Measurements from ENCODE around the gene PRDM16.

PRDM16 gene

DNA sequence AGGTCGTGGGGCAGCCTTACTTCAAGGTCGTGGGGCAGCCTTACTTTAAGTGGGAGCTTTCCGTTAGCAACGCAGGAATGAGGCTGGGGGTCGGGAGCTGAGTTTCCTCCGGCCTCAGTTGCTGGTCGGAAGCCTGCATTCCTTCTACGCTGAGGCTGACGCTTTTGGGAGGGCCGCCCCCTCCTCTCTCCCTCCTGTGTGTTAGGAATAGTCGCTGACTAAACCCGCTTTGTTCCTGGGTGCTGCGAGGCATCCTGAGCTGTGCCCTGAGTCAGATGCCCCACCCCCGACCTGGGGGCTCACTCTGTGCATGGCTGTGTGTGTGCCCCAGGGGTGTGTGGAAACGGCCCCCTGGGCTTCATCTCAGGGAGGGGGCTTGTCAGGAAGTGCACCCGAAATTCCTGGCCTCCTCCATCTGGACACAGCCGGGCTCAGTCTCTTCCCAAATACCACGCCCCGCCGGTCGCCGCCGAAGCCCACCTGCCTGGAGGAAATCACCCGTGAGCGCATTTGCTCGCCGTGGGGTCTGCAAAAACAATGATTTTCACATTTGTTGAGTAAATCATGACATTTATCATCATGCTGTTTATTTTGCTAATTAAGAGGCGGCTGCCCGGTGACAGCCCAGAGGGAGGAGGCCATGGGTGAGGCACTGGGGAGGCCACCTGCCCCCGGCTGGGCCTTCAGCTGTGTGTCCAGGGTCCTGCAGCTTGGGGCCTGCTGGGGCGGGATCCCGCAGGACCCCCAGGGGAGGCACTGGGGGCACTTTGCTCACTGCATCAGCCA lies 121.4 kb downstream of the PRDM16 start:
- no peak for DNase-seq

- no peak for DNase-seq
These were observed 123.4 kb downstream of the PRDM16 start for GRCh38 chr1:3192361-3192760.

DNA sequence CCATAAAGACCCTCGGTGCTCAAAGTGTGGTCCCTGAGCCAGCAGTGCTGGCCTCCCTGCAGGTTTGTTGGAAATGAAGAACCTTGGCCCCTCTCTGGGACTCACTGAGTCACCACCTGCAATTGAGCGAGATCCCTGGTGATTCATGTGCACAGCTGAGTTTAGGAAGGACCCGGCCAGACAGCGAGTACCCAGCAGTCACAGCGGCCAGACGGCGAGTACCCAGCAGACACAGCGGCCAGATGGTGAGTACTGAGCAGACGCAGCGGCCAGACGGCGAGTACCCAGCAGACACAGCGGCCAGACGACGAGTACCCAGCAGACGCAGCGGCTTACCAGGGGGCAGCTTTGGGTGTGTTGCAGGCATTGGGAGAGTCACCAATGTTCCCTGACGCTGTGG lies 123.8 kb downstream of the PRDM16 start:
- no peak for DNase-seq

- no peak for DNase-seq
These were observed 124.8 kb downstream of the PRDM16 start for GRCh38 chr1:3193811-3194210.

GRCh38 chr1:3194760-3195479 lies 125.9 kb downstream of the PRDM16 start:
- no peak for DNase-seq

DNA sequence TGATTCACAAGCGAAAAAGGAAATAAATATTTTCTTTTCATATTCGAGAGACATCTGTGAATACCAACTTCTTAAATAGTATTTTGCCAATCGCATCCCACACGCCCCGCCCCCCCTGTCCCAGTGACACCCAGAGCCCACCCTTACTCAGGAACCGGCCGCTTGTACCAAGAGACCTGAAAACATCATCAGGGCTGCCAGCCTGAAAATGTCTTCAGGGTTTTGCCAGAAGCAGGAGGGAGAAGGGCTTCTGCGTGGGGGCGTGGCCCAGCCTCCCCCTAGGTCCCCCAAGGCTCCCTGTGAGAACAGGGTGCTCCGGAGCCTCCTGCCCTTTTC lies 126.4 kb downstream of the PRDM16 start:
- DNase-seq = no peak

- no peak for DNase-seq
These were observed 127.0 kb downstream of the PRDM16 start for GRCh38 chr1:3195966-3196515.

- DNase-seq = no peak
These were observed 127.7 kb downstream of the PRDM16 start for GRCh38 chr1:3196577-3197245.

DNA sequence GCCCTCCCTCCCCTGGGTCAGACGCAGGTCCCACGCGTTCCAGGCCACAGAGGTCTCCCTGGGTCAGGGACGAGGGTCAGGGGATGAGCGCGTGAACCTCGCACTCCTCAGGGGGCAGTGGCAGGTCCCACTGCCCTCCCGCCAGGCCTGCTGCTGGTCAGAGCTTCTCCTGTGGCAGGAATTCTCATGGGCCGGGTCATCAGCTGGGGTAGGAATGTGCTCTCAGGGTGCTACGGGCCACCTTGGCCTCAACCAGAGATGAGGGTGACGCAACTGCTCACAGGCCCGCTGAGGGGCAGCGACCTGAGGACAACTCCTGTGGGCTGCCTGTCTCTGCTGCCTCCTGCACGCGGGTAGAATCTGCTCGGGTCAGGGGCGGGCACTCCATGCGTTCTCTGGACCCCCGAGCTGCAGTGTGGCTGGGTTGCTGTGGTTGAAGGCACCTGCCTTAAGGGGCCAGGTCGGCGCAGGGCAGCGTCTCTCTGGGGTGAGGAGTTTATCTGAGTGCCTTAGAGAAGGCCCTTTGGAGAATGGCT lies 128.8 kb downstream of the PRDM16 start:
- DNase-seq = no peak

GRCh38 chr1:3198371-3199271 lies 129.6 kb downstream of the PRDM16 start:
- DNase-seq = no peak

GRCh38 chr1:3204725-3205124 lies 135.7 kb downstream of the PRDM16 start:
- no peak for DNase-seq

DNA sequence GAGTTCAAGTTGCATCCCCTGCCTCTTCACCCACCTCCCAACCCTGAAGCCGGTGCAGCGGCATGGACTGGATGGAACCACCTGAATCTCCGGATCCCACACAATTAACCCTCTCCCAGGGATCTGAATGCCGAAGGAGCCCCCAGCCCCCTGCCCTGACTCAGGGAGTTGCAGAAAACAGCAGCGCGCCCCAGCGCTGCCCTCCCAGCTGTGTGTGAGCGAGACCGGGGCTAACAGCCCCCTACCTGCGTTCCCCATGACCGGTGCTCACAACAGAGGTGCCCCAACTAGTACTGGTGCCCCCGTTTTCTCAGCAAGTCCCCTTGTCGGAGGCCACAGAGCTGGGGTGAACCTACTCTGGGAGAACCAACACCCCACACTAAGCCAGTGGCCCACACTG lies 136.8 kb downstream of the PRDM16 start:
- no peak for DNase-seq

- no peak for DNase-seq
These were observed 137.7 kb downstream of the PRDM16 start for GRCh38 chr1:3206696-3207095.

GRCh38 chr1:3207217-3207848 lies 138.3 kb downstream of the PRDM16 start:
- DNase-seq = no peak

DNA sequence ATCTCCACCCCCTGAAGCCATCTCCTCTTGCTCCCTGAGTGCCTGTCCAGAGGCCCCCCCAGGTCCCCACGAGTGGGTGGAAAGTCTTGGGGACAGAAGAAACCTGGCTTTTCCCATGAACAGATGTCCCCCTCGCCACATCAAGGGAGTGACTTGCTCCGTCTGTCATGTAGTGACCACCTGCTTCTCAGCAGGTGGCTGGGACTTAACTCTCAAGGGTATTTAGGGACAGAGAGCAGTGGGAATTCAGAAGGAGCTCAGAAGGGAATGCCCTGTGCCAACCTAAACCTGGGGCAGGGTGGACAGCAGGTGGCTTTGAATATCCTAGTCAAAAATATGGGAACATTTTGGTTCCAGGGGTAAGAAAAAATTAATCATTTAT lies 139.8 kb downstream of the PRDM16 start:
- no peak for DNase-seq

DNA sequence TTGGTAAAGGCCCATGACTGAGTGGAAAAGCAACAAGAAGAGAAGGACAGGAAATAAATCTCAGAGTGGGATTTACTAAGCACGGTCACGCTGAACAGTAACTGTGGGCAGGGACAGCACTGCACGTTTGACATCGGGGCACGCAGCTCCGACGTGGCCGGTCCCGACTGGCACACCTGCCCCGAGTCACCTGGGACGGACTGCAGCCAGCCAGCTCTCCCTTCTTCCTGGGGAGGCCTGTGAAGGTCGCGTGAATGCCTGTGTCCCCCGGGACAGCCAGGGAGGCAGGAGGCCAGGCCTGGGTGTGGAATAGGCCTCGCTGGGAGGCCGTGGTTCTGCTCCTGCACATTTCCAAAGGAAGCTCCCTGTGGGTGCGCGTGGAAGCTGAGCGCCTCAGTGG lies 140.2 kb downstream of the PRDM16 start:
- no peak for DNase-seq

GRCh38 chr1:3211582-3212375 lies 142.8 kb downstream of the PRDM16 start:
- DNase-seq = no peak

DNA sequence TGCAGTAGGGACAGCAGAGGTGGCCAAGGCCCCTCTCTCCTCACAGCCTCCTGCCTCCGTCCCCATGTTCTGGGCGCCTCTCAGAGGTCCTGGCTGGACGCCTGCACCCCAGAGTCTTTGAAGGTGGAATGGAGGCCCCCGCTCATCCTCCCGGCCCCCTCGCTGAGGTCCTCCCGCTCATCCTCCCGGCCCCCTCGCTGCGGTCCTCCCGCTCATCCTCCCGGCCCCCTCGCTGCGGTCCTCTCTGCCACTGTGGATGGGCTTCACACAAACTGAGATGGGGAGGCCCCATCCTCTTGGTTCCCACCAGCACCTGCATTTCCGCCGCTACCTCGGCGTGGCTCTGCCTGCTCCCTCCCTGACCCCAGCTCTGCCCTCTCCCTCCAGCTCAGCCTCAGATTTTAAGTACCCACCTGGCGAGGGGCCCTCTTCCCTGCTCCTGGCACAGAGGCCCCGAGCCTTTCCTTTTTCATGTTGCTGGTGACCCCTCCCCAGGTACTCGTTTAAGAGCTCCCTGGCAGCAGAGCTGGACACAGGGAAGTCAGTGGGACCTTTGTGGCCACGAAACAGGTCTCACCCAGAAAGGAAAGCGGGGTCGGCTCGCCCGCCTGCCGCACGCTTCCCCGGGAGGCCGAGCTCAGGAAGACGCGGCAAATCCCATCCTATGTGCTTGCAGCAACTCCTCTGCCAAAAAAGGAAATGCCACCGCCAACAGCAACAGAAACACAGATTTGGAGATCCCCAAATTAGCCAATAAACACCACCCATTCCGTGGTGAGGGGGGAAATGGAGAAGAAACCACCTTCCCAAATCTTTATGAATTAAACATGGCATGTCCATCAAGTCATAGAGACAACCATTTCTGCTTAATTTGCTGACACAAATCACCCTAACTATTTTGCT lies 143.7 kb downstream of the PRDM16 start:
- DNase-seq = no peak

DNA sequence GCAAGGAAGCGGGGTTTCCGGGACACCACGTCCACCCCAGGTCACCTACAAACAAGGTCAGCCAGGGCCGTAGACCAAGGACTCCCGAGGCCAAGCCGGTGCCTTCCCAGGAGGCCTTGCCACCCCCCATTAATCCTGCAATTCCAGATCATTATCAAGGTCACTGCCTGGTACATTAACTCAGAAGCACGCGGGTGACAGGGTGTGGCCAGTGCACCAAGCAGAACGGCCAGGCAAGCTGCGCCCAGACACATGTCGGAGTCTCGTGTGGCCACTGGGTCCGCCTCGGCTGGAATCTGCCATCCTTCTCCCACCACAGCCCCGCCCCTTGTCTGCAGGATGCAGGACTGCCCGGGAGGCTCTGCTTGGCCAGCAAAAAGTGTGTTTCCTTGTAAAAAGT lies 144.7 kb downstream of the PRDM16 start:
- no peak for DNase-seq

Data from CD4-positive, alpha-beta T cell treated with Interleukin-6 for 4 hours (primary cell).